ENCODE measurements around the gene DUSP22. TPM values are rescaled to one million over a fixed set of nuclear protein-coding genes. Genes with fewer than 3 reads are reported as not detected.

Gene DUSP22
- total RNA-seq, 2 donors from 2014 or later = 33.5 to 35.4 TPM

DNA sequence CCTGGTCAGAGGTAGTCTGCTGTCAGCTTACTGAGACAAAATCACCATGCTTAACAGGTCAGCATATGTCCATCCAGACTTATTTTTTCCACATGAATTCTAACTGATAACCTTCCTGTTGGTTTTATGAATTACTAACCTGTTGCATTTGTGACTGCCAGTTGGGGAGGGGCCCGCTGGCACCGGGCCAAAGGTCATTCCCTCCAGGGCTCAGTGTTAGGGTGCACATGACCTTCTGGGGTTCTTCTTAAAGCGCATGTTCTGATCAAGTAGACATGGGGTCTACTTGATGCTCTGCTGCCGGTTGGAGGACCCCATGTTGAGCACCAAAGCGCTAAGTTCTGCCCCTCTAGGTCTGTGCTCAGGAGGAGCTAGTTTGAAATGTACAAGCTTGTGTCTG lies 15.6 kb downstream of the DUSP22 start:
- WGBS, 2 experiments (ENCODE audit: insufficient coverage in 1 of 2, insufficient read length in 1 of 2) = 82 to 90% methylated on average over 5 of the region's 5 CpGs

DNA sequence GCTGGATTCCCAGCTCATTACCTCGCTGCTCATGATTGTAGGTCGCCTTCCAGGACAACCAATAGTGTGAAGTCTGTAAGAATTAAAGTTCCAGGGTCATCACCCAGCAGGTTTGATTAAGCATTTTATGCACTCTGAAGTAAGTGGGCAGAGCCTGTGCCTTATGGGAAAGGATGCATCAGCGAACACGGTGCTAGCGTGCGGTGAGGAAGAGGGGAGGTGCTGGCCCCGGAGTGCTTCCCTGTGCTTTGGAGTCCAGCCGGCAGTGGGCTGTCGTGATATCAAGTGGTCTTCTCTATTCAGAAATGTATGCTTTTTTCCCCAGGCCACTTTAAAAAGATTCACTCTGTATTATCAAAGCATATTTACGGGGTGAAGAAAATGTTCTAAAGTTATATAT lies 16.0 kb downstream of the DUSP22 start:
- Histone ChIP-seq H3K27ac (ENCODE audit: low read depth, low read length) (no peak overlapping the region), H3K9me3 (ENCODE audit: control insufficient read depth, low read length) (no peaks in the 10 kb centered on the region), H3K27me3 (ENCODE audit: control insufficient read depth, insufficient read depth, low read length, poor library complexity, severe bottlenecking) (no peaks in the 10 kb centered on the region), H3K4me3 (ENCODE audit: low read length) (no peak overlapping the region), H3K4me1 (ENCODE audit: control insufficient read depth, insufficient read depth, low read length) (no peaks in the 10 kb centered on the region), H3K36me3 (ENCODE audit: control insufficient read depth, insufficient read depth, low read length) (peaks cover 11% of the 10 kb centered on the region), H3K9ac (ENCODE audit: extremely low read depth, low read length, poor library complexity, severe bottlenecking) (no peak overlapping the region)
- Mint-ChIP-seq H3K9me3 (peaks cover 3% of the 10 kb centered on the region), H3K27ac (no peak overlapping the region), H3K27me3 (ENCODE audit: insufficient read depth) (no peaks in the 10 kb centered on the region), H3K4me3 (no peak overlapping the region), H3K4me1 (peaks cover under 1% of the 10 kb centered on the region), H3K36me3 (ENCODE audit: low read depth) (peaks cover 16% of the 10 kb centered on the region)
- WGBS, 2 experiments (ENCODE audit: insufficient coverage in 1 of 2, insufficient read length in 1 of 2) = 91 to 93% methylated on average over 9 to 10 of the region's 10 CpGs
- TF ChIP-seq, protein P1, sequence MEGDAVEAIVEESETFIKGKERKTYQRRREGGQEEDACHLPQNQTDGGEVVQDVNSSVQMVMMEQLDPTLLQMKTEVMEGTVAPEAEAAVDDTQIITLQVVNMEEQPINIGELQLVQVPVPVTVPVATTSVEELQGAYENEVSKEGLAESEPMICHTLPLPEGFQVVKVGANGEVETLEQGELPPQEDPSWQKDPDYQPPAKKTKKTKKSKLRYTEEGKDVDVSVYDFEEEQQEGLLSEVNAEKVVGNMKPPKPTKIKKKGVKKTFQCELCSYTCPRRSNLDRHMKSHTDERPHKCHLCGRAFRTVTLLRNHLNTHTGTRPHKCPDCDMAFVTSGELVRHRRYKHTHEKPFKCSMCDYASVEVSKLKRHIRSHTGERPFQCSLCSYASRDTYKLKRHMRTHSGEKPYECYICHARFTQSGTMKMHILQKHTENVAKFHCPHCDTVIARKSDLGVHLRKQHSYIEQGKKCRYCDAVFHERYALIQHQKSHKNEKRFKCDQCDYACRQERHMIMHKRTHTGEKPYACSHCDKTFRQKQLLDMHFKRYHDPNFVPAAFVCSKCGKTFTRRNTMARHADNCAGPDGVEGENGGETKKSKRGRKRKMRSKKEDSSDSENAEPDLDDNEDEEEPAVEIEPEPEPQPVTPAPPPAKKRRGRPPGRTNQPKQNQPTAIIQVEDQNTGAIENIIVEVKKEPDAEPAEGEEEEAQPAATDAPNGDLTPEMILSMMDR (conservative IDR thresholded peaks at IDR 0.05) = no peak
- peak; percentile 27 for DNase-seq

More for the DNA sequence above, 15.6 kb downstream of the DUSP22 start:
- DNase-seq = peak; percentile 26
- Mint-ChIP-seq H3K27ac (no peak overlapping the region), H3K36me3 (ENCODE audit: low read depth) (peaks cover 16% of the 10 kb centered on the region), H3K4me1 (no peaks in the 10 kb centered on the region), H3K9me3 (no peaks in the 10 kb centered on the region), H3K4me3 (no peak overlapping the region), H3K27me3 (ENCODE audit: insufficient read depth) (no peaks in the 10 kb centered on the region)
- TF ChIP-seq, protein P1 (conservative IDR thresholded peaks at IDR 0.05) = no peak
- no peak overlapping the region for H3K9ac ChIP-seq (ENCODE audit: extremely low read depth, low read length, poor library complexity, severe bottlenecking)
- no peaks in the 10 kb centered on the region for H3K9me3 ChIP-seq (ENCODE audit: control insufficient read depth, low read length)
- H3K27ac ChIP-seq (ENCODE audit: low read depth, low read length) = no peak overlapping the region
- H3K36me3 ChIP-seq (ENCODE audit: control insufficient read depth, insufficient read depth, low read length) = peaks cover 11% of the 10 kb centered on the region
- no peaks in the 10 kb centered on the region for H3K4me1 ChIP-seq (ENCODE audit: control insufficient read depth, insufficient read depth, low read length)
- no peak overlapping the region for H3K4me3 ChIP-seq (ENCODE audit: low read length)
- no peaks in the 10 kb centered on the region for H3K27me3 ChIP-seq (ENCODE audit: control insufficient read depth, insufficient read depth, low read length, poor library complexity, severe bottlenecking)

- no peaks in the 10 kb centered on the region for H3K9me3 ChIP-seq (ENCODE audit: control insufficient read depth, low read length)
- no peak overlapping the region for H3K4me3 Mint-ChIP-seq
- peaks cover 5% of the 10 kb centered on the region for H3K9me3 Mint-ChIP-seq
- peak; percentile 56 for DNase-seq
- H3K9ac ChIP-seq (ENCODE audit: extremely low read depth, low read length, poor library complexity, severe bottlenecking) = no peak overlapping the region
- no peaks in the 10 kb centered on the region for H3K27me3 Mint-ChIP-seq (ENCODE audit: insufficient read depth)
- H3K4me1 ChIP-seq (ENCODE audit: control insufficient read depth, insufficient read depth, low read length) = no peaks in the 10 kb centered on the region
- H3K4me3 ChIP-seq (ENCODE audit: low read length) = no peak overlapping the region
- H3K36me3 ChIP-seq (ENCODE audit: control insufficient read depth, insufficient read depth, low read length) = peaks cover 11% of the 10 kb centered on the region
- H3K27ac Mint-ChIP-seq = no peak overlapping the region
- H3K27ac ChIP-seq (ENCODE audit: low read depth, low read length) = no peak overlapping the region
- H3K4me1 Mint-ChIP-seq = peaks cover 2% of the 10 kb centered on the region
- no peaks in the 10 kb centered on the region for H3K27me3 ChIP-seq (ENCODE audit: control insufficient read depth, insufficient read depth, low read length, poor library complexity, severe bottlenecking)
- peaks cover 16% of the 10 kb centered on the region for H3K36me3 Mint-ChIP-seq (ENCODE audit: low read depth)
- WGBS, 2 experiments (ENCODE audit: insufficient coverage in 1 of 2, insufficient read length in 1 of 2) = 84 to 85% methylated on average over 8 of the region's 8 CpGs
- TF ChIP-seq, protein P1 (conservative IDR thresholded peaks at IDR 0.05) = no peak
Observed at GRCh38 chr6:308768-309167, 16.5 kb downstream of the DUSP22 start.
